ENCODE data around the gene PODN.

PODN gene

DNA sequence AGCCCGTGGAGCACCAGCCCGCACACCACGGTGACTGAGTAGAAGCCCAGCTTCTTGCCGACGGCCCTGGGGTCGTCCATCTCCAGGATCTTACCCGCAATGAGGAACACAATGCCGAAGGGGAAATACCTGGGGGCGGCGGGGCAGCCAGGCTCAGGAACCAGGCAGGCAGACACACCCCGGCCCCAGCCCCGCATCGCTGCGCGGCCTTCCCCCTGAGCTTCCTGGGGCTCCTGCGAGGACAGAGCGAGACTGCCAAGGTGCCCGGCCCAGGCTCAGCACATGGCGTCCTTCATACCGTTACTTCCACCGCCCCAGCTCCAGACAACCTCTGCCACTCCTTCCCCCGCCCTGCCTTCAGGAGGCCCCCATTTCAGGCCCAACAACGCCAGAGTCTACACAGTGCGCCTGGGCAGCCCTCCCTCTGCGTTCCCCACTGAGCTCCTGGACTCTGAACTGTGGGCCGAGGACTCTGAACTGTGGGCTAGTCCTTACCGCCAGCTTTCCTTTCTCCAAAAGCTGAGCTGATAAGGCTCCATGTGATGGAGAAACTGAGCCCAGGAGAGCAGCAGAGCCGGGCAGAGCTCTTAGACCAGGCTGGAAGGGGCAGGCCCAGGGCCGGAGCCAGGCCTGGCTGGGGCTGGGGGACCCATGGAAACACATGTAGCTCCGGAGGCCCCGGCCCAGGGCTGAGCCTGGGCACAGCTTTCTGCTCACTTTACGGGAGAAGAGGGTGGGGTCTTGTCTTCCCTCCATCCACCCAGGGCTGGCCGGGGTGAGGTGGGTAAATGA is 30.8 kb downstream of the PODN start:
- TF ChIP-seq CTCF (IDR thresholded peaks at IDR 0.05; ENCODE audit: control insufficient read depth, extremely low read depth, insufficient read depth): no peak
- DNase-seq (ENCODE audit: low read depth): no peak
- no peak overlapping the region for H3K4me3 ChIP-seq (ENCODE audit: low read depth, low read length)

GRCh38 chr1:53093451-53093754 is 31.4 kb downstream of the PODN start:
- H3K4me3 ChIP-seq (ENCODE audit: low read depth, low read length): no peak overlapping the region
- no peak for TF ChIP-seq CTCF (IDR thresholded peaks at IDR 0.05; ENCODE audit: control insufficient read depth, extremely low read depth, insufficient read depth)
- DNase-seq (ENCODE audit: low read depth): no peak

- no peak overlapping the region for H3K4me3 ChIP-seq (ENCODE audit: low read depth, low read length)
- DNase-seq (ENCODE audit: low read depth): no peak
- no peak for TF ChIP-seq CTCF (IDR thresholded peaks at IDR 0.05; ENCODE audit: control insufficient read depth, extremely low read depth, insufficient read depth)
Observed at GRCh38 chr1:53093778-53094532, 31.9 kb downstream of the PODN start.

DNA sequence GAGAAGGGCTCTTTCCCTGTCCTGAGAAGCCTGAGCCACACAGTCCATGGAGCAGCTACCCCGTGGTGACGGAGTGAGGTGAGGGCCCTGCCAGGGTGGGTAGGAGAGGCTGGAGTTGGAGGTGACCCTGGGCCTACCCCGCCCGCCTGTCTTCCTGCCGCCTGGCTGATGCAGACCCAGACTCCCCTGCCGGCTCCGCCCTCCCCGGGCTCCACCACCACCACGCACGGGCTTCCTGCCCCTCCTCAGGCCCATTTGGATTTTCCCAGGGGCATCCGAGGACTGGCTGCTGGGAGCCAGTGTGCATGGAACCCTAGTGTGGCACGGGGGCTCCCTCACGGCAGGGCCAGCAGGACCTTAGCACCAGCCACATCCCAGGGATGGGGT is 32.5 kb downstream of the PODN start:
- H3K4me3 ChIP-seq (ENCODE audit: low read depth, low read length): no peak overlapping the region
- TF ChIP-seq CTCF (IDR thresholded peaks at IDR 0.05; ENCODE audit: control insufficient read depth, extremely low read depth, insufficient read depth): no peak
- no peak for DNase-seq (ENCODE audit: low read depth)

GRCh38 chr1:53104289-53104913 is 42.4 kb downstream of the PODN start:
- H3K4me3 ChIP-seq (ENCODE audit: low read depth, low read length): no peak overlapping the region
- DNase-seq (ENCODE audit: low read depth): no peak
- no peak for TF ChIP-seq CTCF (IDR thresholded peaks at IDR 0.05; ENCODE audit: control insufficient read depth, extremely low read depth, insufficient read depth)

DNA sequence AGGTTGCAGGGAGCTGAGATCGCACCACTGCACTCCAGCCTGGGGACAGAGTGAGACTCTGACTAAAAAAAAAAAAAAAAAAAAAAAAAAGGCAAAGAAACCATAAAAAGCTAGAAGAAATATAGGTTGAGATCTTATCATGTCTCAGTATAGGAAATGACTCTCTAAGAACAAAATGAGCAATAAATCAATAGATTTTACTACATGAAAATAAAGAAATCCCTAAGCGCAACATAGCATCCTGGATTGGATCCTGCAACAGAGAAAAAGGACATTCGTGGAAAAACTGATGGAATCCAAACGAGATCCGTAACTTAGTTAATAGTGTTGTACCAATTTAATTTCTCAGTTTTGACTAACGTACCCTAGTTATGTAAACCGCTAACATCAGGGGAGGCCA is 45.1 kb downstream of the PODN start:
- no peak for TF ChIP-seq CTCF (IDR thresholded peaks at IDR 0.05; ENCODE audit: control insufficient read depth, extremely low read depth, insufficient read depth)
- no peak overlapping the region for H3K4me3 ChIP-seq (ENCODE audit: low read depth, low read length)
- no peak for DNase-seq (ENCODE audit: low read depth)

All from LNCaP clone FGC (cell line).